HFF-Myc (cell line): ENCODE measurements around the gene LGALS1.
"Not testable (repeated sequence)": the region's sequence is repeated elsewhere in the genome, so short reads cannot be mapped to it uniquely, and the experiment has no call there.

Experiments
- DNase-seq: peaks from one replicate; pipeline ENCODE4 v3.0.0-alpha.2; 2011; ENCODE audit warnings: low read depth; ENCODE audit errors: extremely low read depth
- H3K4me3 ChIP-seq: replicated peaks from 2 replicates; pipeline ENCODE4 v1.5.1; 2011; ENCODE audit warnings: low read depth, mild to moderate bottlenecking, control low read depth, low read length
- CTCF ChIP-seq: IDR thresholded peaks from 2 replicates; pipeline ENCODE4 v1.5.1; 2012; ENCODE audit warnings: mild to moderate bottlenecking, low read depth, low read length, control low read depth; ENCODE audit errors: missing control alignments

The LGALS1 gene

GRCh38 chr22:37710675-37711074, 35.2 kb downstream of the LGALS1 start:
- TF ChIP-seq CTCF: no peak
- DNase-seq: no peak

GRCh38 chr22:37711490-37711889, 36.1 kb downstream of the LGALS1 start:
- H3K4me3 ChIP-seq: no peak overlapping the region
- no peak for TF ChIP-seq CTCF
- DNase-seq: no peak

More at GRCh38 chr22:37710675-37711074, 35.2 kb downstream of the LGALS1 start:
- no peak overlapping the region for H3K4me3 ChIP-seq

GRCh38 chr22:37713761-37714160, 38.3 kb downstream of the LGALS1 start:
- TF ChIP-seq CTCF: no peak
- H3K4me3 ChIP-seq: no peak overlapping the region
- DNase-seq: no peak

- H3K4me3 ChIP-seq: no peak overlapping the region
- no peak for DNase-seq
- no peak for TF ChIP-seq CTCF
These were observed 39.2 kb downstream of the LGALS1 start for GRCh38 chr22:37714634-37715033.

- DNase-seq: no peak
- no peak overlapping the region for H3K4me3 ChIP-seq
- TF ChIP-seq CTCF: no peak
These were observed 40.3 kb downstream of the LGALS1 start for GRCh38 chr22:37715760-37716159.

- H3K4me3 ChIP-seq: no peak overlapping the region
These were observed 41.3 kb downstream of the LGALS1 start for GRCh38 chr22:37716708-37717107.

GRCh38 chr22:37717235-37717634, 41.8 kb downstream of the LGALS1 start:
- H3K4me3 ChIP-seq, DNase-seq: not testable (repeated sequence)

More at GRCh38 chr22:37716708-37717107, 41.3 kb downstream of the LGALS1 start:
- DNase-seq: no peak
- no peak for TF ChIP-seq CTCF

- DNase-seq, H3K4me3 ChIP-seq: not testable (repeated sequence)
These were observed 42.4 kb downstream of the LGALS1 start for GRCh38 chr22:37717746-37718305.
